GM12891 (cell line): ENCODE data around the gene IGSF3.

ENCODE experiments used
- DNase-seq: peaks from one replicate; pipeline ENCODE4 v3.0.0; 2011; ENCODE audit warnings: low spot score; ENCODE audit not compliant: insufficient read length
- FAIRE-seq: peaks from 2 replicates; lab custom pipeline; 2011; peaks lifted over from hg19 to GRCh38; lab: Jason Lieb, UNC
- PAX5 ChIP-seq: IDR thresholded peaks from 2 replicates; pipeline ENCODE4 v1.6.1; 2011; ENCODE audit warnings: low read length, moderate library complexity, mild to moderate bottlenecking; ENCODE audit not compliant: insufficient read depth, severe bottlenecking
- POLR2A ChIP-seq: IDR thresholded peaks from 2 replicates; pipeline ENCODE4 v1.6.1; 2011; ENCODE audit warnings: low read depth, low read length, control low read depth
- POLR2AphosphoS5 ChIP-seq: IDR thresholded peaks from 2 replicates; pipeline ENCODE4 v1.6.1; 2011; ENCODE audit warnings: low read depth, low read length, control low read depth
- POU2F2 ChIP-seq: IDR thresholded peaks from 2 replicates; pipeline ENCODE4 v1.6.1; 2011; ENCODE audit warnings: low read depth, mild to moderate bottlenecking, control low read depth, low read length, moderate library complexity
- SPI1 ChIP-seq: IDR thresholded peaks from 2 replicates; pipeline ENCODE4 v1.6.1; 2011; ENCODE audit warnings: low read depth, low read length, control low read depth
- TAF1 ChIP-seq: IDR thresholded peaks from 2 replicates; pipeline ENCODE4 v1.6.1; 2011; ENCODE audit warnings: low read depth, low read length, control low read depth

The IGSF3 gene

DNA sequence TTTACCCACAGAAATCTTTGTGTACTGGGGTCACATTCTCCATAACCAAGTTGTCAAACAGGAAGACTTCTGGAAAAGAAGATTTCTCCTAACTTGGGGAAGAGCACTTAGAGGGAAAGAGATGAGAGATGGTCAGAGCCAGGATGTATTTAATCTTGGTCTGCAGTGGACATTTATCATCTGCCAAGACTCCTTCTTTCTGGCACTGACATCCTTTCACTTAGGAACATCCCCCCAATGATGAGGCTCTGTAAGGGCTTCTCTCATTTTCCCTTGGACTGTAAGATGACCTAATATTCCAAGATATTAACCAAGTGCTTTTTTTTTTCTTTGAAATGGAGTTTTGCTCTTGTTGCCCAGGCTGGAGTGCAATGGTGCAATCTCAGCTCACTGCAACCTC lies 39.3 kb upstream of the IGSF3 start:
- TF ChIP-seq SPI1 (no peak), TAF1 (no peak), POLR2A (no peak)
- FAIRE-seq (no peak), DNase-seq (no peak)

DNA sequence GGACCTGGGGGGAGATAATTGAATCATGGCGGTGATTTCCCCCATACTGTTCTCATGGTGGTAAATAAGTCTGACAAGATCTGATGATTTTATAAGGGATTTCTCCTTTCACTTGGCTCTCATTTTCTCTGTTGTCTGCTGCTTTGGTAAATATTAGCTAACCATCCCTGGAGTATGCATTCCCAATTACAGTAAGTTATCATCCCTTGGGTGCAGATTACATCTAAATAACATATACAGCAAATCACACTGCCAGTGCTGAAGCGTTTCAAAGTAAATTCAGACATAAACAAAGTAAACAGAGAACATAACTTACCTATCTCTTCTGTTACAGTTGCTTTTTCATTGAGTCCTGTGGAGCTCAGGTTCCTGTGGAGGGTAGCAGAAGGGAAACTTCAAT lies 38.6 kb upstream of the IGSF3 start:
- FAIRE-seq = no peak
- no peak for DNase-seq
- no peak for TF ChIP-seq POLR2AphosphoS5
- no peak for TF ChIP-seq SPI1
- TF ChIP-seq PAX5 = no peak
- no peak for TF ChIP-seq POLR2A
- no peak for TF ChIP-seq TAF1
- TF ChIP-seq POU2F2 = no peak

DNA sequence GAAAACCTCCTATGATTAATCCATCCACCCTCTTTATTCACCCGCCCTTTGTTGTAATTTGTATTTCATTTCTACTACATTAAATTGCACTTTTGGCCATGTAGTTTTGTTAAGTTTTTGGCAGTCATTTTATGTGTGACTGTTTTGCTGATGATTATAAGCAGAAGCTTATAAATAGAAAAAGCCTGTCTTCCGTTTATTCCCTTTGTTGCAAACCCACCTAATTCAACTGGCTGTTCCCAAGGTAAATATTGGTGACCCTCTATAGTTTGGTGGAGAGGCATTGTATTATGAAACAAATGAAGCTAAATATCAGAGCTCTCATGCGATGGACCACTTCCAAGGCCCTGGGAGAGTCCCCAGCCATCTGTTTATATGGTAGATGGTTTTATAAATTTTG lies 36.7 kb upstream of the IGSF3 start:
- TF ChIP-seq PAX5 (no peak), POU2F2 (no peak), POLR2A (no peak), POLR2AphosphoS5 (no peak), TAF1 (no peak), SPI1 (no peak)
- DNase-seq (no peak), FAIRE-seq (no peak)

DNA sequence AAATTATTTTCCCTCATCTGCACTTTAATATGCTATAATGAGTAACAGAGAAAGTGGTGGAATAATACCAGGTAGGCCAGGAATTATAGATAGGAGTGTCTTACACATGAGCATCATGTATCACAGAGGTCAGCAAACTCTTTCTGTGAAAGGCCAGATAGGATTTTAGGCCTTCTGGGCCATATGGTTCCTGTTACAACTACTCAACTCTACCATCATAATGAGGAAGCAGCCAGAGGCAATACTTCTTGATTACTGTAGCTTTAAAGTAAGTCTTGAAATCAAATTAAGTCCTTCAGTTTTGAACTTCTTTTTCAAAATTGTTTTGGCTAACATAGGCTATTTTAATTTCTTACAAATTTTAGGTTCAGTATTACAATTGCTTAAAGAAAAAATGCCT lies 32.1 kb upstream of the IGSF3 start:
- DNase-seq (no peak), FAIRE-seq (no peak)
- TF ChIP-seq PAX5 = no peak
- TF ChIP-seq POLR2AphosphoS5 = no peak
- TF ChIP-seq POLR2A = no peak
- no peak for TF ChIP-seq SPI1
- TF ChIP-seq POU2F2 = no peak
- no peak for TF ChIP-seq TAF1

DNA sequence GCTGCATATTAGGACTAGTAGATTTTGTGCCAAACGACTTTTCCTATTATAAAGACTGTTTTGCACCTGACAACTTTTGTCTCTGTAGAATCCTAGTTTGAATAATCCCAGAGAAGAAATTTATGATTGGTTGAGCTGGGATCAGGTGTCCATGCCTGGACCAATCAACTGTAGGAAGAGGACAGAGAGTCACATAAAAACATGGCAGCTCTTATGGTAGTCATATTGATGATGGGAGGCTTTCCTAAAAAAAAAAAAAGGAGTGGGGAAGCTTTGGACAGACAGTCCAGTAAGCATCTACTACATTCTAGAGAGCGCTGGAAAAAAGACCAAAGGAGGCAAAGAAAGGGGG lies 30.7 kb upstream of the IGSF3 start:
- DNase-seq (no peak), FAIRE-seq (no peak)
- TF ChIP-seq SPI1 = no peak
- no peak for TF ChIP-seq PAX5
- no peak for TF ChIP-seq POLR2AphosphoS5
- TF ChIP-seq POU2F2 = no peak
- TF ChIP-seq TAF1 = no peak
- TF ChIP-seq POLR2A = no peak

DNA sequence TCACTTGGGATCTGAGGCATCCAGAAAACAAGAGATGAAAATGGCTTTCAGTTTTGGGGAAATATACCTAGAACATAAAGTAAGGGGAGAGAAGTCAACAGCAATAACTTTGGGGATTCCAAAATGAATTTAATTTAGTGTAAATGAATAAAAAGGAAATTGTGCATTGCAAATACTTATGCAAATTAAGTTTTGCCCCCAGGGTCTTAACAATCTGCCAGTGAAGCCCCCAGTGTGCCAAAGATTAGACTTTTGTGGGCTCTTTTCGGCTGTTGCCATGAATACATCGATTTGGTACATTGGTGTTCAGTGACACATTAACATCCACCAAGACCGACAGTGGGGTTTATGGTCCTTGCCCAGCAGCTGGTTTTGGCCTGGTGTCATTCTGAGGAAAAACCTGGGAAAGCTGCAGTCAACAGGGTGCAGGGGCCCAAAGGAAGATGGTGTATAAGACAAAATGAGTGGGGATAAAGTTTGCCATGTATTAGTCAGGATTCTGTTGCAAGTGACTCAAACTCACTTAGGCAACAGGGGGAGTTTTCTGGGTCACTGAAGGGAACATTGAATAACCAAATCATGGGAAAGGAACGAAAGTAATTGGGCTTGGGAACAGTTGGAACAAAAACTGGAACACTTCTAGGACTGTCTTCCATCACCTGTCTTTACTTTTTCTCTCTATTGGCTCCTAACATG lies 30.2 kb upstream of the IGSF3 start:
- FAIRE-seq (no peak), DNase-seq (no peak)
- TF ChIP-seq TAF1 (no peak), SPI1 (no peak), POLR2A (no peak), PAX5 (no peak), POU2F2 (no peak), POLR2AphosphoS5 (no peak)

DNA sequence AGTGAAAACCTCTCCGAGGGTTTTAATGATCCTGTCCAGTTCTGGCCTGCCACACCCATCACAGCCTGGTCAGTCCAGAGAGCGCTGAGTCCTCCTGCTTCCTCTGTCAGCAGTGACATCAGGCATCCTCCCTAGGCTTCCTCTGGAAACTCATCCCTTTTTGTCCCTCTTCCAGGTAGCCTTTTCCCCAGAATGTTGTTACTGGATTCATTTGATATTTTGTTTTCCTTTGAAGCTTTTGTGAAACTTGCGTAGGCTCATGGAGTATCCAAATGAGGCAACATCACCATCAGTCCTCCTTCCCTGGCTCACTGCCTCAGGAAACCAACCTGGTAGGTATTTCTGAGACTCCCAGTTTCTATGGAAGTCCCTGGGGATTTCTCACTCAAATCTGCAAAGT lies 27.0 kb upstream of the IGSF3 start:
- DNase-seq = no peak
- TF ChIP-seq TAF1 (no peak), SPI1 (no peak), POLR2A (no peak), PAX5 (no peak), POLR2AphosphoS5 (no peak)
- FAIRE-seq = no peak

DNA sequence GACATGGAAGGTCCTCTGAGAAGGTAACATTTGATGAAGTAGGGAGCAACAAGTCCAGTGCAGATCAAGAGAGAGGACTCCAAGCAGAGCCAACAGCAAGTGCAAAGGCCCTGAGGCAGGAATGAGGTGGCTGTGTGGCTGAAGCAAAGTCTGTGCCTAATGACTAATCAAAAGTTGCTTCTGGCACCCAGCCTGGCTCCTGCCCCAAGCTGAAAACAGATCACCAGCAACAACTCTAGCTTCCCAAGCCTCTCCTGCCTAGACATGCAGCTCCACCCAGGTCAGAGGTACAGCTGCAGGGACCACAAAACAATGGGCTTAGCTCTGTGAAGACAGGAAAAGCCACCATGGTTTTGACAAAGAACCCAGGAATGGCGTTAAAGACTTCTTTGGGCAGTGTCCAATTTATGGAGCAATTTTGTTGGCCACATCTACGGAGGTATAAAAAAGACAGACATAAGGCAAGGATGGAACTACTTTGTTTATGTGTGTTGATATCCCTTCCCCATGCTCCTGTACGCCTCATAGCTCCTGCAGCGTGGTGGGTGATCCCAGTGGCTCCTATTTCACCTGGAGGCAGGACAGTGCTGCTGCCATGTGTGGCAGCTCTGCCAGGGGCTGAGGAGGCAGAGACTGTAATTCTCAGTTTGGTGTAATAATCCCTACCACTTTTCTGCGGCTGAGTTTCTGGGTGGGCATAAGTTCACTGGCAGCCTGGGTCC lies 26.4 kb upstream of the IGSF3 start:
- TF ChIP-seq SPI1 = no peak
- no peak for FAIRE-seq

DNA sequence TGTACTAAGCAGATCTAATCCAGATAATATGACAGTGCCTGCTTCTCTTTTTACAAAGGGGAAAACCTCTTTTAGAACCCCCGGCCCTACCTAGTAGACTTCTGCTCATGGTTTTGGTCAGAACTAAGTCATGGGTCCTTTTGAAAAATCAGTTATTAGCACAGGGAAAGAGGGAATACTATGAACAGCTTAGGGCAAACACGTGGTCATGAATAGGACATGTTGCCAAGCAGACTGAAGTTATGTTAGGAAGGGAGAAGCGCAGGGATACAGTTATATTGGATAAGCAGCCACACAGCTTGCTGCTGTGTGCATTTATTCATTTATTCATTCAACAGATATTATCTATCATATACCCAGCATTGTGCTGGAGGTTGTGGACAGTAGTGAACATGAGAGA lies 25.3 kb upstream of the IGSF3 start:
- no peak for TF ChIP-seq PAX5
- no peak for TF ChIP-seq POLR2AphosphoS5
- no peak for TF ChIP-seq POU2F2
- no peak for TF ChIP-seq TAF1
- TF ChIP-seq SPI1 = no peak
- FAIRE-seq = no peak
- DNase-seq = no peak

More for the DNA sequence above, 26.4 kb upstream of the IGSF3 start:
- DNase-seq = no peak

DNA sequence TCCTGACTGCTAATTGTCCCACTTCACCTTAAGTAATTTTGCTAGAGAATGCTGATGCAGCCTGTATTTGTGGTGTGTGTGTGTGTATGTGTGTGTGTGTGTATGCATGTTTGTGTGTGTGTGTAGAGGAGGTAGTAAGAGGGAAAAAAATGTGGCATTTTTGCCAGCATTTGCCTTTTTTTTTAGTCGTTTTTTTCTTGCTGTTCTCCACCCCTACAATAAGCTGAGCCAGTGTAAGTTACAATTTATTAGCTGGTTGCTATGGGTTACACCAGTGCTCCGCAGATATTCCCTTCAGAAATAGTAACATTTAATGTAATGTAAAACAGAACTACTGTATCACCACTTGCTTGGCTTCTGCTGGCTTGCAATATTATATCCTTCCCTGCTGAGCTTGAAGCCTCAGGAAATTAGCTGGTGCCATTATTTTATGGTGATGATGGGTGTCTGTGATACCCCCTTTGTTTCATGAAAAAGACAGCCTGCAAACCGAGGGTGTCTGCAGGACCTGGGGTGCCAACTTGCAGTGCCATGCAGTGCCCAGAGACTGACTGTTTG lies 23.4 kb upstream of the IGSF3 start:
- FAIRE-seq (no peak), DNase-seq (no peak)
- TF ChIP-seq SPI1 (no peak), POU2F2 (no peak), PAX5 (no peak), POLR2A (no peak), POLR2AphosphoS5 (no peak), TAF1 (no peak)
